D721Med (cell line): ENCODE data around the gene MAP3K8.
"Not testable (repeated sequence)": the region's sequence is repeated elsewhere in the genome, so short reads cannot be mapped to it uniquely, and the experiment has no call there.

ENCODE experiments used
- DNase-seq: peaks from one replicate; pipeline ENCODE4 v3.0.0; 2011; ENCODE audit warnings: low spot score; ENCODE audit not compliant: insufficient read length
- FAIRE-seq: peaks from 2 replicates; lab custom pipeline; 2011; peaks lifted over from hg19 to GRCh38; lab: Jason Lieb, UNC
- TF ChIP-seq, protein P1 (sequence below): IDR thresholded peaks from 2 replicates; pipeline ENCODE4 v1.5.1; 2012; ENCODE audit warnings: mild to moderate bottlenecking, control low read depth; ENCODE audit not compliant: insufficient read depth; ENCODE audit errors: missing control alignments

Gene MAP3K8

GRCh38 chr10:30433306-30433729 lies 666 bp upstream of the MAP3K8 start:
- no peak for FAIRE-seq

DNA sequence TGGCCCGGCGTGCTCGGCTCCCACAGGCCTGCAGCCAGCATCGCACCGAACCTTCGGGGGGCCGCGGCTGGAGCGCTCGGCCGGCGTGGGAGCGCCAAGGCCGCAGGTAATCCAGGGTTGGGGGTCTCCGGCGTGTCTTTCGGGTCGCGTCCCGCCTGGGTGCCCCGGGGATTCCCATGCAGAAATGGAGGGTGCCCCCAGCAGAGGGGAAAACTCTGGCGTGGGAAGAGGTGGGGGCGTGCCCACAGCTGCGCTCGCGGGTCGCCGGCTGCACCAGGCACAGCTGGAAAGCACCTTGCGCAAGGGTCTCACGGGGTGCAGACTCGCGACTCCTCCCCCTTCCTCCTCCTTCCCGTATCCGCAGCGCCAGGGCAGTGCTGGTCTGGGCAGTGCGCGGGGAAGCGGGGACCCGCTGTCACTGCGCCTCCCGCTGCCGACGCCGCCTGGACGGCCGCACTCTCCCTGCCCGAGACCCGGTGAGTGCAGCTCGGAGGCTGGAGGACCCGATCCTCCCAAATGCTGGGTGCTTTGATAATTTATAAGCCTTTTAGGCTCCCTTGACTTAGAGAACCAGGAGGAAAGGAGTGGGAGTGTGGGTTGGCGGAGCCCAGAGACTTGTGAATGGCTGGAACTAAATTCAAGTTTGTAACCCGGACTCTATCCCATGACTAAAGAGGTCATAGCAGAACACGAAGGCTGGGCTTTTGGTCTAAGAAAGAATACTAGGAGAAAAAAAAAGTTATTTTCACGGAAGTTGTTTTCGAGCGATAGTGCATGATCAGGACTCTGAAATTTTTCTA lies 489 bp downstream of the MAP3K8 start:
- DNase-seq = no peak
- TF ChIP-seq, protein P1, sequence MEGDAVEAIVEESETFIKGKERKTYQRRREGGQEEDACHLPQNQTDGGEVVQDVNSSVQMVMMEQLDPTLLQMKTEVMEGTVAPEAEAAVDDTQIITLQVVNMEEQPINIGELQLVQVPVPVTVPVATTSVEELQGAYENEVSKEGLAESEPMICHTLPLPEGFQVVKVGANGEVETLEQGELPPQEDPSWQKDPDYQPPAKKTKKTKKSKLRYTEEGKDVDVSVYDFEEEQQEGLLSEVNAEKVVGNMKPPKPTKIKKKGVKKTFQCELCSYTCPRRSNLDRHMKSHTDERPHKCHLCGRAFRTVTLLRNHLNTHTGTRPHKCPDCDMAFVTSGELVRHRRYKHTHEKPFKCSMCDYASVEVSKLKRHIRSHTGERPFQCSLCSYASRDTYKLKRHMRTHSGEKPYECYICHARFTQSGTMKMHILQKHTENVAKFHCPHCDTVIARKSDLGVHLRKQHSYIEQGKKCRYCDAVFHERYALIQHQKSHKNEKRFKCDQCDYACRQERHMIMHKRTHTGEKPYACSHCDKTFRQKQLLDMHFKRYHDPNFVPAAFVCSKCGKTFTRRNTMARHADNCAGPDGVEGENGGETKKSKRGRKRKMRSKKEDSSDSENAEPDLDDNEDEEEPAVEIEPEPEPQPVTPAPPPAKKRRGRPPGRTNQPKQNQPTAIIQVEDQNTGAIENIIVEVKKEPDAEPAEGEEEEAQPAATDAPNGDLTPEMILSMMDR = no peak
- no peak for FAIRE-seq

More at GRCh38 chr10:30433306-30433729, 666 bp upstream of the MAP3K8 start:
- TF ChIP-seq, protein P1 = no peak
- DNase-seq = no peak

DNA sequence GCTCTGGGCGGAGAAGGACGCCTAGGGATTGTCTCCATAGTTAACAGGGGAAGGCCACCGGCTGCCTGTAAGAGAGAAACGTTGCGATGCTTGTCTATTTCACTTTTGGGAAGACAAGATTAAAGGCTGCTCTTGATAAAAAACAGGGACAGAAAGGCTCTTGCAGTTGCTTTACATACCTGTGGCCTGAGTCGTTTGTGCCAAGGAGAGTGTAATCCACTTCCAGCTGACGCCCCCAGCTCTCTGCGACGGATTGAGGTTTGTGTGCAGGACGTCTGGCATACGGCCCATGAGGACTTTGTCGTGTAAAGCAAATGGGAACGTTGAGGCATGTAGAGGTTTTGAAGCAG lies 1.1 kb downstream of the MAP3K8 start:
- DNase-seq (no peak), FAIRE-seq (no peak)
- TF ChIP-seq, protein P1 = no peak

- FAIRE-seq, DNase-seq: not testable (repeated sequence)
These were observed 1.6 kb downstream of the MAP3K8 start for GRCh38 chr10:30435499-30436167.

GRCh38 chr10:30436191-30436611 lies 2.2 kb downstream of the MAP3K8 start:
- FAIRE-seq = no peak
- DNase-seq = no peak
- TF ChIP-seq, protein P1 = no peak

DNA sequence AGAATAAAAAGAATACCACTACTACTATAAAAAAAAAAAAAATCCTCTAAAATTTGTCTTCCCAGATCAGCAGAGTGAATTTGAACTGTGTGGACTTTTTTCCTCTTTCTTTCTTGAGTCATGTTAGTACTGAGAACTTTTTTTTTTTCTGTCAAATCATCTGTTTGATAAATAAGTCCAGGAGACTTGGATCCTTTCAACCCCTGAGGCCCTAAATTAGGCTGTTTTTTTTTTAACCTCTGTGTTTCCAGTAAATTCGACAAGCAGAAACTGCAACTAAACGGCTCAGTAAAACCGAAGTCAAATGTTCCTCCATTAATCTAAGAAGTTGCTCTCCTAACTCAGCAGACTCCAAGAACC lies 2.7 kb downstream of the MAP3K8 start:
- DNase-seq (no peak), FAIRE-seq (no peak)
- TF ChIP-seq, protein P1 = no peak

- TF ChIP-seq, protein P1 = no peak
- FAIRE-seq (no peak), DNase-seq (no peak)
These were observed 3.3 kb downstream of the MAP3K8 start for GRCh38 chr10:30437031-30437841.
